Keratinocyte (primary cell): ENCODE results near the gene SORBS1. TPM values are rescaled to one million over a fixed set of nuclear protein-coding genes. Genes with fewer than 3 reads are reported as not detected.

ENCODE experiments used
- DNase-seq: peaks from one replicate; pipeline ENCODE4 v3.0.0-alpha.2; 2011; ENCODE audit warnings: low read depth, missing footprints, low spot score
- FAIRE-seq: peaks from 2 replicates; lab custom pipeline; 2011; peaks lifted over from hg19 to GRCh38; lab: Jason Lieb, UNC
- H2AFZ ChIP-seq: 2 replicates; pipeline ENCODE4 v1.6.0; 2012; ENCODE audit warnings: low read length, control low read depth, inconsistent platforms; ENCODE audit not compliant: control insufficient read depth
- H3K27ac ChIP-seq: 2 replicates; pipeline ENCODE4 v1.5.1; 2011; ENCODE audit warnings: low read length; ENCODE audit not compliant: control insufficient read depth, insufficient read depth
- H3K27me3 ChIP-seq: 3 replicates; pipeline ENCODE4 v1.6.0; 2011; ENCODE audit warnings: low read length; ENCODE audit not compliant: control insufficient read depth, insufficient read depth; ENCODE audit errors: extremely low read depth
- H3K36me3 ChIP-seq, 2 experiments: 2 replicates in 1 of 2; 3 replicates in 1 of 2; pipeline ENCODE4 v1.5.1; 2011; ENCODE audit warnings: low read length in 2 of 2, mild to moderate bottlenecking in 1 of 2; ENCODE audit not compliant: control insufficient read depth in 2 of 2, insufficient read depth in 2 of 2; ENCODE audit errors: extremely low read depth in 1 of 2
- H3K4me1 ChIP-seq: 3 replicates; pipeline ENCODE4 v1.5.1; 2011; ENCODE audit warnings: low read length; ENCODE audit not compliant: control insufficient read depth, insufficient read depth; ENCODE audit errors: extremely low read depth
- H3K4me2 ChIP-seq: 3 replicates; pipeline ENCODE4 v1.6.0; 2011; ENCODE audit warnings: low read depth, low read length; ENCODE audit not compliant: control insufficient read depth, insufficient read depth; ENCODE audit errors: extremely low read depth
- H3K4me3 ChIP-seq, 3 experiments: fragments of 200-600 bp in 1 of 3; sonication (generic) in 1 of 3; 2 replicates in 2 of 3; 3 replicates in 1 of 3; pipeline ENCODE4 v1.5.1; 2011 to 2016; ENCODE audit warnings: low read length in 3 of 3, mild to moderate bottlenecking in 3 of 3, control low read depth in 2 of 3, inconsistent platforms in 1 of 3, low read depth in 1 of 3, mixed read lengths in 1 of 3, mixed run types in 1 of 3, moderate library complexity in 1 of 3; ENCODE audit not compliant: control insufficient read depth in 2 of 3, insufficient read depth in 2 of 3; ENCODE audit errors: extremely low read depth in 1 of 3
- H3K79me2 ChIP-seq: 2 replicates; pipeline ENCODE4 v1.6.0; 2012; ENCODE audit warnings: low read length; ENCODE audit not compliant: control insufficient read depth, insufficient read depth
- H3K9ac ChIP-seq: 3 replicates; pipeline ENCODE4 v1.6.0; 2011; ENCODE audit warnings: low read length; ENCODE audit not compliant: control insufficient read depth, insufficient read depth; ENCODE audit errors: extremely low read depth
- H3K9me1 ChIP-seq: 3 replicates; pipeline ENCODE4 v1.6.0; 2011; ENCODE audit warnings: low read length; ENCODE audit not compliant: control insufficient read depth, insufficient read depth; ENCODE audit errors: extremely low read depth
- H3K9me3 ChIP-seq: 2 replicates; pipeline ENCODE4 v1.5.1; 2012; ENCODE audit warnings: low read depth, low read length; ENCODE audit not compliant: control insufficient read depth
- H4K20me1 ChIP-seq: 3 replicates; pipeline ENCODE4 v1.6.0; 2011; ENCODE audit warnings: low read length; ENCODE audit not compliant: control insufficient read depth, insufficient read depth; ENCODE audit errors: extremely low read depth
- EZH2 ChIP-seq: IDR thresholded peaks from one replicate; pipeline ENCODE4 v1.6.1; 2012; ENCODE audit warnings: inconsistent platforms, mild to moderate bottlenecking, low read length, moderate library complexity
- dilution Hi-C: fragments of 300-500 bp; cut with MboI; formaldehyde crosslinking; loops from one replicate; pipeline ENCODE4 v1.7.0; 2020; ENCODE audit warnings: low sequenced_read_pairs; ENCODE audit not compliant: extremely low pct_ligation_motif_present
- polyA plus RNA-seq, 5 experiments: library from polyadenylated mRNA; depleted of rRNA in 3 of 5; stranded (reverse) in 3 of 5; stranded (forward) in 1 of 5; unstranded in 1 of 5; fragments of >200 nt; gene quantifications; 1 replicate in 1 of 5; 2 replicates in 3 of 5; 3 replicates in 1 of 5; pipeline versions ENCODE4 v1.2.1 to v1.2.3, GENCODE V29; 2011 to 2012; ENCODE audit warnings: missing spikeins in 2 of 5, low read depth in 1 of 5, low replicate concordance in 1 of 5
- TF ChIP-seq, protein P1 (sequence below), 3 experiments: IDR thresholded peaks in 1 of 3; conservative IDR thresholded peaks in 1 of 3; optimal IDR thresholded peaks in 1 of 3; 2 replicates in 2 of 3; 3 replicates in 1 of 3; pipeline versions ENCODE3 to v1.5.1; 2011; ENCODE audit warnings: low read length in 3 of 3, mild to moderate bottlenecking in 3 of 3, moderate library complexity in 2 of 3, control low read depth in 1 of 3, inconsistent platforms in 1 of 3; ENCODE audit not compliant: insufficient read depth in 2 of 3; ENCODE audit errors: extremely low read depth in 1 of 3

Gene SORBS1
- polyA plus RNA-seq, 1 donor (not counting 4 experiments of a cell fraction or from before 2014, with no cell fraction given): 0.42 TPM

DNA sequence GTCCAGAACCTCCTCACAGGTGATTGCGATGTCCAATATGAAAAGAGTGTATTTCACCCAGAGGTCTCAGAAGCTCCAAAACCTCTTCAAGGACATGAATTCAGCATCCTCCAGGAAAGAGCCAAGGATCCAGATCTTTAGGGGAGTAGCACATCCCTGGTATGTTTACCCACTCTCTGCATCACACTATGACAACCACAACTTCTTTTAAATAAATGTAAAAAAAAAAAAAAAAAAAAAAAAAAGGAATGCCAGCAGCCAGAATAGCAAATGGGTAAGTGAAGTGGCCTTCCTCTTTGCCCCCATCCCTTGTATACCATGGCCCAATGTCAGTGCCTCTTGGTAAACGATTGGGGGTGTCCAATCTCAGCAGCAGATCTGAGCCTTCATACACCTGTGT is 67.3 kb downstream of the SORBS1 start:
- no peak overlapping the region for H3K4me3 ChIP-seq
- H3K36me3 ChIP-seq: no peaks in the 10 kb centered on the region
- H3K79me2 ChIP-seq: no peaks in the 10 kb centered on the region
- no peaks in the 10 kb centered on the region for H3K9me1 ChIP-seq
- no peak overlapping the region for H3K4me2 ChIP-seq
- no peak for DNase-seq
- dilution Hi-C loops: no loop called here
- H4K20me1 ChIP-seq: no peaks in the 10 kb centered on the region
- no peaks in the 10 kb centered on the region for H3K4me1 ChIP-seq
- no peak overlapping the region for H3K27ac ChIP-seq
- FAIRE-seq: no peak
- H3K27me3 ChIP-seq: no peaks in the 10 kb centered on the region
- H2AFZ ChIP-seq: no peak overlapping the region
- no peak overlapping the region for H3K9ac ChIP-seq
- H3K9me3 ChIP-seq: no peaks in the 10 kb centered on the region
- TF ChIP-seq, protein P1, sequence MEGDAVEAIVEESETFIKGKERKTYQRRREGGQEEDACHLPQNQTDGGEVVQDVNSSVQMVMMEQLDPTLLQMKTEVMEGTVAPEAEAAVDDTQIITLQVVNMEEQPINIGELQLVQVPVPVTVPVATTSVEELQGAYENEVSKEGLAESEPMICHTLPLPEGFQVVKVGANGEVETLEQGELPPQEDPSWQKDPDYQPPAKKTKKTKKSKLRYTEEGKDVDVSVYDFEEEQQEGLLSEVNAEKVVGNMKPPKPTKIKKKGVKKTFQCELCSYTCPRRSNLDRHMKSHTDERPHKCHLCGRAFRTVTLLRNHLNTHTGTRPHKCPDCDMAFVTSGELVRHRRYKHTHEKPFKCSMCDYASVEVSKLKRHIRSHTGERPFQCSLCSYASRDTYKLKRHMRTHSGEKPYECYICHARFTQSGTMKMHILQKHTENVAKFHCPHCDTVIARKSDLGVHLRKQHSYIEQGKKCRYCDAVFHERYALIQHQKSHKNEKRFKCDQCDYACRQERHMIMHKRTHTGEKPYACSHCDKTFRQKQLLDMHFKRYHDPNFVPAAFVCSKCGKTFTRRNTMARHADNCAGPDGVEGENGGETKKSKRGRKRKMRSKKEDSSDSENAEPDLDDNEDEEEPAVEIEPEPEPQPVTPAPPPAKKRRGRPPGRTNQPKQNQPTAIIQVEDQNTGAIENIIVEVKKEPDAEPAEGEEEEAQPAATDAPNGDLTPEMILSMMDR (optimal IDR thresholded peaks at IDR 0.05 in 1 of 3, IDR thresholded peaks at IDR 0.05 in 1 of 3, conservative IDR thresholded peaks at IDR 0.05 in 1 of 3; ENCODE audit: extremely low read depth in 1 of 3, insufficient read depth in 2 of 3, low read length in 3 of 3): no peak
- TF ChIP-seq EZH2: no peak

DNA sequence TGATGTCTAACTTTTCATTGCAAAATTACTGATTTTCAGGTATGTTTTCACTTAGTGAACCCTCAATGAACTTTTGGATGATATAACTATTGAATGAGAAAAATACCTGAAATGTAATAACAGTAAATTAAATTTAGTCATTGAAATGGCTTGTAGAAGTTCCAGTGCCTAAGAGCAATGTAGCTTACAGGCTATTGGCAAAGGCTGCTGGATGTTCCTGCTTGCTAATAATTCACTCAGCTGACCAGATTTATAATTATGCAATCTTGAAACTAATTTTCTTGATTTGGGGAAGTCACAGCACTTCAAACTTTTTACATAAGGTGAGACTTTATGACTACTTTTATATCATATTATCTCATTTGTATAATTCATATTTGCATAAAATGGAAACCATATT is 73.2 kb downstream of the SORBS1 start:
- Histone ChIP-seq H3K4me3 (no peak overlapping the region), H3K27me3 (no peaks in the 10 kb centered on the region), H3K9me3 (no peaks in the 10 kb centered on the region), H3K36me3 (no peaks in the 10 kb centered on the region), H2AFZ (no peak overlapping the region), H3K27ac (no peak overlapping the region), H3K4me2 (no peak overlapping the region), H3K4me1 (peaks cover 2% of the 10 kb centered on the region), H3K9me1 (no peaks in the 10 kb centered on the region), H3K79me2 (no peaks in the 10 kb centered on the region), H3K9ac (no peak overlapping the region), H4K20me1 (no peaks in the 10 kb centered on the region)
- FAIRE-seq (no peak), DNase-seq (no peak)
- TF ChIP-seq, protein P1 (optimal IDR thresholded peaks at IDR 0.05 in 1 of 3, IDR thresholded peaks at IDR 0.05 in 1 of 3, conservative IDR thresholded peaks at IDR 0.05 in 1 of 3; ENCODE audit: extremely low read depth in 1 of 3, insufficient read depth in 2 of 3, low read length in 3 of 3): no peak
- no peak for TF ChIP-seq EZH2
- dilution Hi-C loops: no loop called here
